Fibroblast of lung (primary cell): ENCODE measurements around the gene GGT6.

Experiments
- EZH2 ChIP-seq: IDR thresholded peaks from 2 replicates; pipeline ENCODE4 v1.5.1; 2012; ENCODE audit warnings: low read length, control low read depth, mild to moderate bottlenecking; ENCODE audit errors: missing control alignments
- TF ChIP-seq, protein P1 (sequence below), 2 donors: IDR thresholded peaks in 1 of 2; conservative IDR thresholded peaks in 1 of 2; 1 replicate in 1 of 2; 2 replicates in 1 of 2; pipeline ENCODE4 v1.5.1; 2011 to 2012; ENCODE audit warnings: low read length in 2 of 2, control low read depth in 1 of 2, inconsistent platforms in 1 of 2, low read depth in 1 of 2, mild to moderate bottlenecking in 1 of 2

DNA sequence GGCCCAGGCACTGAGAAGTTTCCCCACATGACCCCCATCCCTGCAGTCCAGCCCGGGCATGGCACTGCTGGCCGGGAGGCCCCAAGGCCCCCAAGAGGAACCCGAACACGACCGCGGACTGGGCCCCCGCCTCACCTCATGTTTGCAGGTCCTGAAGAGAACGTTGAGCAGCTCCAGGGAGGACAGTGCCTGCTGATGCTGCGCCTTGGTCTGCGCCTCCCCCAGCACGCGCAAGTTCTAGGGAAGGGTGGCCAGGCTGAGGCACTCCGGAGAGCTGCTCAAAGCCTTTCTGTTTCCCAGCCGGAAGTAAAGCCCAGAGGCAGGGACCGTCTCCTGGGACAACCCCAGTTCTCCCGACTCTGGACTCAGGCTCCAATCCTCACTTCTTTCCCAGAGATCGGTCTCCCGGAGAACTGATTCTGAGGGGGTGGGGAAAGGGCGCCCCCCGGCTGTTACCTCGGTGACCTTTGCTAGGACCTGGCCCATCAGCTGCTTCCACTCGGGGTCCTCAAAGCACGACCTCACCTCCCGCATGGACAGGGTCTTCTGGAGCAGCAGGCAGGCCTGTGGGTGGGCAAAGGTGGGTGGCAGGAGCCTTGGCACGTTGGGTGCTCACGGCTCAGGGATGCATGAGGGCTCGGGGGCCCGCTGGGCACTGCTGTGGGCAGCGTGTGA, 18.9 kb downstream of the GGT6 start:
- TF ChIP-seq, protein P1, sequence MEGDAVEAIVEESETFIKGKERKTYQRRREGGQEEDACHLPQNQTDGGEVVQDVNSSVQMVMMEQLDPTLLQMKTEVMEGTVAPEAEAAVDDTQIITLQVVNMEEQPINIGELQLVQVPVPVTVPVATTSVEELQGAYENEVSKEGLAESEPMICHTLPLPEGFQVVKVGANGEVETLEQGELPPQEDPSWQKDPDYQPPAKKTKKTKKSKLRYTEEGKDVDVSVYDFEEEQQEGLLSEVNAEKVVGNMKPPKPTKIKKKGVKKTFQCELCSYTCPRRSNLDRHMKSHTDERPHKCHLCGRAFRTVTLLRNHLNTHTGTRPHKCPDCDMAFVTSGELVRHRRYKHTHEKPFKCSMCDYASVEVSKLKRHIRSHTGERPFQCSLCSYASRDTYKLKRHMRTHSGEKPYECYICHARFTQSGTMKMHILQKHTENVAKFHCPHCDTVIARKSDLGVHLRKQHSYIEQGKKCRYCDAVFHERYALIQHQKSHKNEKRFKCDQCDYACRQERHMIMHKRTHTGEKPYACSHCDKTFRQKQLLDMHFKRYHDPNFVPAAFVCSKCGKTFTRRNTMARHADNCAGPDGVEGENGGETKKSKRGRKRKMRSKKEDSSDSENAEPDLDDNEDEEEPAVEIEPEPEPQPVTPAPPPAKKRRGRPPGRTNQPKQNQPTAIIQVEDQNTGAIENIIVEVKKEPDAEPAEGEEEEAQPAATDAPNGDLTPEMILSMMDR (conservative IDR thresholded peaks at IDR 0.05 in 1 of 2, IDR thresholded peaks at IDR 0.05 in 1 of 2; ENCODE audit: low read depth in 1 of 2, low read length in 2 of 2): no peak
- no peak for TF ChIP-seq EZH2
